GM18868 (cell line): Measurements from ENCODE around the gene CKMT1B.
"Not testable (repeated sequence)": the region's sequence is repeated elsewhere in the genome, so short reads cannot be mapped to it uniquely, and the experiment has no call there.

Source experiments
- ATAC-seq: cut with Tn5 transposase; IDR thresholded peaks from one replicate; pipeline ENCODE4 v1.9.1; 2021; ENCODE audit warnings: mild to moderate bottlenecking, moderate library complexity; ENCODE audit not compliant: unreplicated experiment

Gene CKMT1B

DNA sequence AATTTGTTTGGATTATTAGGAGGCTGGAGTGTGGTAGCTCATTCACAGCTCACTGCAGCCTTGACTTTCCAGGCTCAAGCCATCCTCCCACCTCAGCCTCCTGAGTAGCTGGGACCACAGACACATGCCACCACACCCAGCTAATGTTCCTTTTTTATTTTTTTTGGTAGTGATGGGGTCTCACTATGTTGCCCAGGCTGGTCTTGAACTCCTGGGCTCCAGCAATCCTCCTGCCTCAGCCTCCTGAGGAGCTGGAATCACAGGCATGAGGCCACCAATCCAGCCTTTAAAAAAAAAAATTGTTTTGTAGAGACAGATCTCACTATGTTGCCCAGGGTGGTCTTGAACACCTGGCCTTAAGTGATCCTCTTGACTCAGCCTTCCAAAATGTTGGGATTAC, 33.1 kb downstream of the CKMT1B start:
- not testable (repeated sequence) for ATAC-seq

GRCh38 chr15:43638464-43639204, 44.8 kb downstream of the CKMT1B start:
- ATAC-seq, result peak; percentile 57
